Stimulated activated CD8-positive, alpha-beta memory T cell treated with anti-CD3 and anti-CD28 coated beads, Interleukin-12 subunit alpha, Interleukin-12 subunit beta, amount 100 ng/mL, for 1 hour (primary cell): ENCODE data around the gene OXCT1.
"Not testable (repeated sequence)": the region's sequence is repeated elsewhere in the genome, so short reads cannot be mapped to it uniquely, and the experiment has no call there.

Experiments used
- DNase-seq: peaks from one replicate; pipeline ENCODE4 v3.0.0-alpha.2; 2020; ENCODE audit warnings: low read depth

OXCT1 gene

DNA sequence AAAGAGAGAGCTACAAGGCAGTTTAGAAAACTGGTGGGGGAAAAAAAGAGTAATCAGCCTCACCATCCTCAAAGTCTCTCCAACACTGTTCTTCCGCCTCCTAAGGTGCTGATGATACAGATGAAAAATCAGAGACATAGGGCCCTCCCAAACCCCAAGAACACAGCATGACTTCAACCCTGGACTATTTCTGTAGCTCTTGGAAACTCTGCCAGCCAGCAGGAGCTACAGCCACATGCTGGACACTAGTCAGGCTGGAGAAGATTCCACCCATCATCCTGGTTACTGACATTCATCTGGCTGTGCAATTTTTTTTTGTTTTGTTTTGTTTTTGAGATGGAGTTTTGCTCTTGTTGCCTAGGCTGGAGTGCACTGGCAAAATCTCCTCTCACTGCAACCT, 42.4 kb downstream of the OXCT1 start:
- DNase-seq, result no peak

GRCh38 chr5:41822036-41822435, 48.2 kb downstream of the OXCT1 start:
- DNase-seq, result no peak

DNA sequence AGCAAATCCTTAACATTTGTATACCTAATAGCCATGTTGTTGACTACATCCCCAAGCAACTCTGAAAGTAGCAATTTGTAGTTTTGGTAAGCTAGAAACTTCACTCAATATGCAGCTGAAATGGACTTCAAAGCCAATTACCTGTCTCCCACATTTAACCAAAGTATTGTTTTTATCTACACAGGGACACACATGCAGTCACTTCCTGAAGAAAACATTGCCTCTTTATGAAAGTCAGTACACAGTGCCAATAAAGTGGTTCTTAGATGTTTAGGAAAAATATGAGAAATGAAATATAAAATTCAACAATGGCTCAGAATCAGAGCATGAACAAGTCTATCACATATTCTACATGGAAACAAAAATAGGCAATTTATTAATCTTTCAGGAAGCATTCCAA, 49.2 kb downstream of the OXCT1 start:
- no peak for DNase-seq

DNA sequence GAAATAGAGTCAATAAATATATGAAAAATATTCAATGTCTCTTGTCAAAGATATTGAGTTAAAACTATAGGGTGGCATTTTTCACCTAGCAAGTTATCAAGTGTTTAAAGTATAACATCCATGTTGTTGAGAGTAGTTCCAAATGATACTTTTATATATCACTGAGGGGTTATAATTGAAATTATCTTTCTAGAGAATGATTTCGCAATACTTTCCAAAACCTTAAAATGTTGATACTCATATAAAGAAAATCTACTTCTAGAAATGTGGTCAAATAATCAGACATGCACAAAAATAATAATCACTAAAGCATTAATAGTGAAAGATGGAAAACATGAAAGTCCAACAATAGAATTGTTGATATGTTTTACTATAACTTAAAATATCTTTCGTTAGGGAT, 50.1 kb downstream of the OXCT1 start:
- DNase-seq, result no peak

DNA sequence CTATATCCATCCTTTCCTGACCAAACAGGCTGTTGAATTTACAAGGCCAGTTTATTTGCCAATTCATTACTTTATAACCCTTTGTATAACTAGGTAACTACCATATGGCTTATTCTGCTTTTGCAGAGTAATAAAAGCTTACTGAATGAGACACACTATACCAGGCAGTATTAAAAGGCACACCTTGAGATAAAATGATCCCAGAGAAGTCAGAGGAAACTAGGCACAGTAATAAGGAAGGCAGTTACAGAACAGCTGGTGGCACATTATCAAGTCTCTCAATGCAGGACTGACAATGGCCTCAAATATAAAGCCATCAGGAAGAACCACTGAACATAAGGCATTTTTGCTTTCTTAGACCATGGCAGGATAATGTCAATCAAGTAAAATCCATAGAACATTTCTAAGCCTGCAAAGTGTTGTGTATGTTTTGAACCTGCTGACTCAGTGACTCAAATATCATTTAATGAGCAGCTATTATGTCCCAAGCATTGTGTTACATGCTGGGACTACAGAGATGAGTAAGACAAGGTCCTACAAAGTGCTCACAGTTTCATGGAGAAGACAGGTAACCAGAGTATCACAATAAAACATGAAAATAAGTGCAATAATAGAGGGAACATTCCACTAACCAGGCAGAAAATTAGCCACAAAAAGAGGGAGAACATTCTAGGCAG, 52.5 kb downstream of the OXCT1 start:
- DNase-seq, result no peak

DNA sequence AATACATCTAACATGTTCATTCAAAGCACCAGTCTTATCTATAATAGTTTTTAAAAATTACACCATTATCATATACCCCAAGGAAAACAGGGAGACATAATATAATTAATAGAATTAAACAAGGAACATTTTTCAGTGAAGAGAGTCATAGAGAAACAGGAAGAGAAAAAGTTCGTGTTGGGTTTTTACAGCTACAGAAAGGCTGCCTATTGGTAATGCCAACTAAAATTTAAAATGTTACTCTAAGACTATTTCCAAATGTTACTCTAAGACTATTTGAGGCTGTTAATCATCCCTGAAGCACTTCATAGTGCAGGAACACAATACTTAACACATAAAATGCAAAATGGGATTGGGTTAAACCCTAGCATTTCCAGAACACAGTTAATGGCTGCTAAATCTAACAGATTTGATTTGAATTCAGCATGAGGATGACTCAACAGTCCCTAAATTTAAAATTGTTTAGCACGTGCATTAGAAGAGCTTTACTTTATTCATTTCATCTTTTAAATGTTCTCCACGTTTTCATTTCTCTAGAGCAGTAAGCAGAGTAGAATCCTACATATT, 54.5 kb downstream of the OXCT1 start:
- DNase-seq, result no peak

DNA sequence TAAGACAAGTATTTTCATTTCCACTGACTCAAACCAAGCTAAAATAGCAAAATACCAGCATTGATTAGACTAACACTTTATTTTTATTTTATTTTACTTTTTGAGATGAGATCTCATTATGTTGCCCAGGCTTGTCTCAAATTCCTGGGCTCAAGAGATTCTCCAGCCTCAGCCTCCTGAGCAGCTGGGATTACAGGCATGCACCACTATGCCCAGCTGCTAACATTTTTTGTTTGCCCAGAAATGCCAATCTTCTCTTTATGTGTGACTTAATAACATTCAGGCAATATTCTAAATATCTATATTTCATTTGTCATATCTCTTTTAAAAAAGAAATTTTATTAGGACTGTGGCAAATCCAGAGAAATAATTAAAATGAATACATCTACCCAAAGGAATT, 55.0 kb downstream of the OXCT1 start:
- no peak for DNase-seq

DNA sequence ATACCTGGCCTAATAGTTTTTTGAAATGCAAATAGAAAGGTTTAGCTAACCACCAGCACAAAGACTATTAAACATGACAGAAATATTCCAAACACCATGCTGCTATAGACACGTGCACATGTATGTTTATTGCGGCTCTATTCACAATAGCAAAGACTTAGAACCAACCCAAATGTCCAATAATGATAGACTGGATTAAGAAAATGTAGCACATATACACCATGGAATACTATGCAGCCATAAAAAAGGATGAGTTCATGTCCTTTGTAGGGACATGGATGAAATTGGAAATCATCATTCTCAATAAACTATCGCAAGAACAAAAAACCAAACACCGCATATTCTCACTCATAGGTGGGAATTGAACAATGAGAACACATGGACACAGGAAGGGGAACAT, 55.9 kb downstream of the OXCT1 start:
- not testable (repeated sequence) for DNase-seq

- no peak for DNase-seq
These were observed 58.1 kb downstream of the OXCT1 start for GRCh38 chr5:41812156-41812555.

GRCh38 chr5:41809128-41809527, 61.1 kb downstream of the OXCT1 start:
- no peak for DNase-seq

DNA sequence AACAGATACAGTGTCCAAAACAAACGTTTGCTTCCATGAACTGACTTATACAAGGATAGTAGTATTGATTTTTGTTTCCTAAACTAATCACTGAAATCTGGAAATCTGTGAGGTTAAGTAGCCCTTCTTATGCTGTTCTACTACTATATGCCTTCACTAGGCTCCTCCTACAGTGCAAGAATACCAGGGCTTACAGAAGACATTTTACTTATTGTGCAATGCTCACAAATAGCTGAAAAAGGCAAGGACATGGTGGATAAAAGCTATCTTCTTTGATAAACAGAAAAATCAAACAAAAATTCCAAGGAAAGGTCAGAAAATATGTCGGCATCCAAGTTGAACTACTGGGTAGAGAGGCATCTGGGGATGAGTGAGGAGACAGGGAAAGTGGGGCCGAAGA, 61.9 kb downstream of the OXCT1 start:
- no peak for DNase-seq

DNA sequence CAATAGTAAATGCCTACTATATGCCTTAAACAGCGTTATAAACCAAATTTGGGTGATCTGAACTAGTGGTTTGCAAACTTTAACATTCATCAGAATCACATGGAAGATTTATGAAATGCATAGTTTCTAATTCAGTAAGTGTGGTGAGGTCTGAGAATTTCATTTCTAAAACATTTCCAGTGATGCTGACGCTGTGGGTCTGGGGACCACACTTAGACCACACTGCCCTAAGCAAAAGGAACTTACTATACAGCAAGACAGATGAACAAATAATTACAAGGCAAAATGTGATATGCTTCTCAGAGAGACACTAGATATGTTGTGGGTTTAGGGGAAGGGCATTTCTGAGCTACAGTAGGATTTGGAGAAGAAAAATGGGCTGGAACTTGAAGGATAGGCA, 72.6 kb downstream of the OXCT1 start:
- DNase-seq, result no peak

DNA sequence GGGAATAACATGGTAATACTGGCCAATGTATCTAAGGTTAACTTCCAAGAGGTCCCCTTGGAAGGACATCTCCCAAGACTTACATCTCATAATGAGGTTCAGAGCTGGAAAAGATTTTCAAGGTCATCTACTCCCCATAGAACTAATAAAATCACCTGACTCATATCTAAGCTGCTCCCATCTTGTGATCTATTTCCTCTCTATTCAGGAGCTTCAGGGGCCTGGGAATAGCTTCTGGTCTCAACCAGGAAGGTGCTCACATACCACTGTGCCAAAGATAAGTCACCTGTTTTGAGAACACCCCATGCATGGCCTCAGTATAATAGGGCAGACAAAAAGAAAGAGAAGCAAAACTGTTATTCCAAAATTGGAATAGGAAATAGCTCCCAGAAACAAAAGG, 74.2 kb downstream of the OXCT1 start:
- no peak for DNase-seq

- no peak for DNase-seq
These were observed 75.1 kb downstream of the OXCT1 start for GRCh38 chr5:41795125-41795524.

DNA sequence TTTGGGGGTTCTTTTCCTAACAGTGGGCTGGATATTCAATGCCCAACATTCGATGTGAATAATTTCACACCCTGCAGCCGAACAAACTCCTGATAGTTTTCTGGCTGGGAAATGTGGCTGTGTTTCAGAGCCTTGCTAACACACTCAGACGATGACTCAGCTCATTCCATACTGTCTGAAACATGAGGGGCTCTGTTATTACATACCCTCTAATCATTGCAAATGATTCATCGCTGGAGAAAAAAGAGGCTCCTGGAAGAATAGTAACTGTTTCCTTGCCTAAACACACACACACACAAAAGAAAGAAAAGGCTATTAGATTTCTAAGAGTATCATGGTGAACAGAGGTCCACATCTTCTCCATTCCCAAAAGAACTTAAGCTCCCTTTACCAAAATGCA, 75.8 kb downstream of the OXCT1 start:
- DNase-seq, result no peak

- DNase-seq, result no peak
These were observed 77.0 kb downstream of the OXCT1 start for GRCh38 chr5:41793141-41793770.

- DNase-seq, result no peak
These were observed 80.0 kb downstream of the OXCT1 start for GRCh38 chr5:41790038-41790776.

DNA sequence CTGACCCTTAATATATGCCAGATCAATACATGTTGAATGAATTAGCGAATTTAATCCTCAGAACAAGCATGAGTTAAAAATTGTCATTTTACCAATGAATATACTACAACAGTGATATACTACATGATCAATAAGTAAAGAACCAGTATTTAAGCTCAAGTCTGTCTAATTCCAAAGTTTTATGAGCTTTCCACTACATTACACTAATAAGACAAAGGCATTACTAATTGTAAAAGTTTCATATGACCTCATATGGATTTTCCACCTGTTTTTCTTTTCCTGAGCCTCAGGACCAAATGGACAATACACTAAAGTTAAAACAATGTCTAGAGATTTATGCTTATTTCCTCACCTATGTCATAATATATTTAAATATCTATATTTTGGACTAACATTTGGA, 80.8 kb downstream of the OXCT1 start:
- no peak for DNase-seq

GRCh38 chr5:41788941-41789368, 81.3 kb downstream of the OXCT1 start:
- no peak for DNase-seq

GRCh38 chr5:41787265-41787664, 83.0 kb downstream of the OXCT1 start:
- no peak for DNase-seq

DNA sequence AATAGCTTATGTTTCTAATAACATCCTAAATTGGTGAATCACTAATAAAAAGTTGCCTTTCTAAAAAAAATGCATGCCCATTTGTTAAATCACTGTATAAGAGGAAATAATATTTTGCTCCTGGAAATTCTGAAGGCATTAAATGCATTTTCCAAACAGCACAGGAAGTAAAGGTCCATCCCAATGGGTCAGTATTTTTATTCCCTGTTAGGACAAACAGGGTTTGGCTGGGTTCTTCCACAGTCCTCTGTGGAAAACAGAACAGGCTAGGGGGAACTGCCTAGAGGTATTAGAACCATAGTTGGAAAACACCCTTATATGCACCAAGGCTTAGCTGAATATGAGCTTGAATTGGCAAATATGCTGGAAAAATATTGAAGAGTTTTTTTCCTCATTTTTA, 85.2 kb downstream of the OXCT1 start:
- no peak for DNase-seq

GRCh38 chr5:41778410-41778809, 91.8 kb downstream of the OXCT1 start:
- DNase-seq, result no peak

DNA sequence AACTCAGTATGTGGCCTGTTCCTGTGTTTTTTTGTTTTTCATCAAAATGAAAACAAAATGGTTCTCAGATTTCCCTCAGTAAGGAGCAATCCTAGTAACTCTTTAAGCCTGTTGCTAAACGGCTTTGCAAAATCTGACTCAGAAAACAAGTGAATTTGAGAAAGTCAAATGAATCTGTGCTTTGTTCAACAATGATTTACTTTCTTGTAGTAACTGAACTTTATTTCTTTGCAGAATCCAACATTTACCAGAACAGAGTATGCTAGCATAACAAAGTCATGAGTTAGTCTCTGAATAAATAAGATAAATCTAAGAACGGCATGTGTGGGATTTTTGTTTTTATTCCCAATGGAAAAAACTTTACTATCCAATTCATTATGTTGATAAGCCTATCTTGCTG, 93.8 kb downstream of the OXCT1 start:
- no peak for DNase-seq
